ENCODE measurements around the gene WRNIP1.

The WRNIP1 gene

DNA sequence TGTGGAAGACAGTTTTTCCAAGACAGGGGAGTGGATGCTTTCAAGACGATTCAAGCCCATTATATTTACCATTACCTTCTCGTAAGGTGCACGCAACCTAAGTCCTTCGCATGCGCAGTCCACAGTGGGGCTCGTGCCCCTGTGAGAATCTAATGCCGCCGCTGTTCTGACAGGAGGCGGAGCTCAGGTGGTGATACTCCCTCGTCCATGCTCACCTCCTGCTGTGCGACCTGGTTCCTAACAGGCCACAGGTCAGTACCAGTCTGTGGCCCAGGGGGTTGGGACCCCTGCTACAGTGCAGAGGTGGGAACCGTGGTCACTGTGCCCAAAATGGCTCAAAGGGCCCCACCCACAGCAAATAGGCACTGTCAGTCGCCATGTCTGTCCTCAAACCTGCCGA, 39.8 kb downstream of the WRNIP1 start:
- Histone ChIP-seq H3K4me3 (ENCODE audit: low read depth, low read length) (no peak overlapping the region), H3K36me3 (ENCODE audit: control insufficient read depth, insufficient read depth, low read length) (no peaks in the 10 kb centered on the region), H3K9ac (ENCODE audit: low read depth, low read length) (no peak overlapping the region), H3K9me3 (ENCODE audit: control insufficient read depth, insufficient read depth, low read length) (no peaks in the 10 kb centered on the region), H3K27me3 (ENCODE audit: control insufficient read depth, insufficient read depth, low read length) (no peaks in the 10 kb centered on the region), H3K4me1 (ENCODE audit: control insufficient read depth, insufficient read depth, low read length) (no peaks in the 10 kb centered on the region)

DNA sequence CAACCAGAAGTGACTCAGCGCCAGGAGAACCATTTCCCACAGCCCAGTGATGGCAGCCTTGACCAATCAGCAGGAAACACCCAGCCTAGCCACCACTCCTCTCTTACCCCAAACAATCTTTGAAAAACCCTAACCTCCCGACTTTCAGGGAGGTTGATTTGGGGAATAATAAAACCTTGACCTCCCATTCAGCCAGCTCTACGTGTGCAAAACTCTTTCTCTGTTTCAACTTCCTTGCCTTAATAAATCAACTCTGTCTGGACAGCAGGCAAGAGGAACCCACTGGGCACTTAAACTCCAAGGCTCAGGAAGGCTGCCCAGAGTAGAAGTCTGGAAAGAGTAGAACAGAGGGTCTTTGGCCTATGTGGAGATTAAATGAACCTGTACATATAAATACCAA, 41.5 kb downstream of the WRNIP1 start:
- Histone ChIP-seq H3K4me1 (ENCODE audit: control insufficient read depth, insufficient read depth, low read length) (no peaks in the 10 kb centered on the region), H3K9ac (ENCODE audit: low read depth, low read length) (no peak overlapping the region), H3K36me3 (ENCODE audit: control insufficient read depth, insufficient read depth, low read length) (no peaks in the 10 kb centered on the region), H3K27me3 (ENCODE audit: control insufficient read depth, insufficient read depth, low read length) (no peaks in the 10 kb centered on the region), H3K4me3 (ENCODE audit: low read depth, low read length) (no peak overlapping the region), H3K9me3 (ENCODE audit: control insufficient read depth, insufficient read depth, low read length) (no peaks in the 10 kb centered on the region)

DNA sequence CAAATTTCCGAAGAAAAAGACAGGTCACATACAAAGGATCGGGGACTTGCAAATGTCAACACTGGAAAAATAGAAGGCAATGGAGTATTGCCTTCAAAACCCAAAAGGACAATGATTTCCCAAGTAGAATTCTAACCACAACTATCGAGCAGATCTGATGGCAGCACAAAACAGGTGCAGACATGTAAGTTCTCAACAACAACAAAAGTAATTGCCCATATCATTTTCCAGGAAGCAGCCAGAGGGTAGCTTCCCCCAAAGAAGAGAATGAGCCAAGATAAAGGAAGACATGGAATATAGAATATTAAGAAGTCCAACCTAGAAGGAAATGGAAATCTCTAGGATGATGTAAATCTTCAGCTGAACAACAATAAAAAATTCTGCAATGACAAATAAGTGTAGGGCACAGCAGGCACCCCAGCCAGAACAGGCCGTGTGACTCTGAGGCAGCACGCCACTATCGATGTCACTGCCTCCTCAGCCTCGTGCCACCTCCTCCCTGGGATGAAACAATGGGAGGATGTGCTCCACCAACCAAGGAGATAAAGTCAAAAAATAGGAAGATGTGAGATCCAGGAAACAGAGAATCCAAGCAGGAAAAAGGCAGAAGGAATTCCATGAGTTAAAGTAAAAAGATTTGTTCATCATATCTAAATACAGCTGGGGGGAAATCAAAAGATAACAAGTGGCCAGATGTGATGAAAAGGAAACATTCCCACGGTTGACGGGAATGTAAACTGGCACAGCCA, 42.3 kb downstream of the WRNIP1 start:
- H3K9me3 ChIP-seq (ENCODE audit: control insufficient read depth, insufficient read depth, low read length), result no peaks in the 10 kb centered on the region
- no peak overlapping the region for H3K4me3 ChIP-seq (ENCODE audit: low read depth, low read length)
- no peaks in the 10 kb centered on the region for H3K27me3 ChIP-seq (ENCODE audit: control insufficient read depth, insufficient read depth, low read length)
- no peaks in the 10 kb centered on the region for H3K4me1 ChIP-seq (ENCODE audit: control insufficient read depth, insufficient read depth, low read length)
- H3K9ac ChIP-seq (ENCODE audit: low read depth, low read length), result no peak overlapping the region
- no peaks in the 10 kb centered on the region for H3K36me3 ChIP-seq (ENCODE audit: control insufficient read depth, insufficient read depth, low read length)

DNA sequence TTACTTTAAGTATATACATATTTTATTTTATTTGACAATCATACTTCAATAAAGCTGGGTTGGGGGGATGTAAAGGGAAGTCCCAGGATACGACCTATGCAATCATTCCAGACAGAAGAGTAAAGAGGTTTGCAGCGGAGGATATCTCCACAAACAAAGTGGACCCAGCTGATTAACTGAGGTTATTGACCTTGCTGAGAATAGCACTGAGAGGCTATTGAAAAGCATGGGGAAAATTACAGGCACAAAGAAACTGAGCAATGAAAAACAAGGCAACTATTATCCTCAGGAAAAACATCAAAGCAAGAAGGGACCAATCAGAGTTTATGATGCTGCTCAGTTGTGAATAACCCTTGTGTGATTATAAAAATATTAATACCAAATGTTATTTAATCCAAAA, 43.8 kb downstream of the WRNIP1 start:
- Histone ChIP-seq H3K4me1 (ENCODE audit: control insufficient read depth, insufficient read depth, low read length) (no peaks in the 10 kb centered on the region), H3K36me3 (ENCODE audit: control insufficient read depth, insufficient read depth, low read length) (no peaks in the 10 kb centered on the region), H3K9ac (ENCODE audit: low read depth, low read length) (no peak overlapping the region), H3K9me3 (ENCODE audit: control insufficient read depth, insufficient read depth, low read length) (no peaks in the 10 kb centered on the region), H3K27me3 (ENCODE audit: control insufficient read depth, insufficient read depth, low read length) (no peaks in the 10 kb centered on the region), H3K4me3 (ENCODE audit: low read depth, low read length) (no peak overlapping the region)

DNA sequence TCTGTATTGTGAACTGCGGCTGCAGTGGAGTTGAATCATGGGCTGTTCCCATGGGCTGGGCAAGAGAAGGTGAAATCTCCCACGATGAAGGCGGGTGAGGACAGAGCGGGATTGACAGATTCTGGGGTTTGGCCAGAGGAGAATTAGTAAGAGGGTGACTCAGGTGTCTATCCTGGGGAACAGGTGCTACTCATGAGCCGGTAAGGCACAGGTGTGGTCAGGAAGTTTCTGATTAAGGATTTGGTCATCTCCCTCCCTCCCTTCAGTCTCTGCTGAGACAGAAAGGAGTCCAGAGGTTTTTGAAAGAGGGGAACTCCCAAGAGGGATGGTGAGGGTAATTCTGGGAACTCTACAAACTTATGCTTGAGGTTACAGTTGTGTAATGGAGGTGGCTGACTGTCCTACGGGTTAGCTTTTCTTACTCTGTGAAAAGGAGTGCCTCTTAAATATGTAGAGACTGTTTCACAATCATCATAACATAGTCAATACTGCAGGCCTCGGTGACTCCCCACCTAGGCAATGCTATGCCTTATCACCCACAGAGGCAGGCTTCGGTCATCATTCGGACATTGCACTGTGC, 45.0 kb downstream of the WRNIP1 start:
- no peaks in the 10 kb centered on the region for H3K27me3 ChIP-seq (ENCODE audit: control insufficient read depth, insufficient read depth, low read length)
- H3K9ac ChIP-seq (ENCODE audit: low read depth, low read length), result no peak overlapping the region
- no peaks in the 10 kb centered on the region for H3K36me3 ChIP-seq (ENCODE audit: control insufficient read depth, insufficient read depth, low read length)
- no peaks in the 10 kb centered on the region for H3K4me1 ChIP-seq (ENCODE audit: control insufficient read depth, insufficient read depth, low read length)
- no peaks in the 10 kb centered on the region for H3K9me3 ChIP-seq (ENCODE audit: control insufficient read depth, insufficient read depth, low read length)
- H3K4me3 ChIP-seq (ENCODE audit: low read depth, low read length), result no peak overlapping the region

DNA sequence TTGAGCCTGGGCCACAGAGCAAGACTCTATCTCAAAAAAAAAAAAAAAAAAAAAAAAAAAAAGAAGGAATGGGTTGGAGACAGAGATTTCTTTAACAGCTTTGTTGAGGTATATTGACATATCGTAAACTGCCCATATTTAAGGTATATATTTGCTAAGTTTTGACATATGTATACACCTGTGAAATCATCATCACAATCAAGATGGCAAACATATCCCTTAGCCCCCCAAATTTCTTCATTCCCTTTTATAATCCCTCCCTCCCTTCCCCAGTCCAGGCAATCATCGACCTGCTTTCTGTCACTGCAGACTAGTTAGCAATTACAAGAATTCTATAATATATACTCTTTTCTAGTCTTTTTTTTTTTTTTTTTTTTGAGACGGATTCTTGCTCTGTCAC, 47.5 kb downstream of the WRNIP1 start:
- H3K4me1 ChIP-seq (ENCODE audit: control insufficient read depth, insufficient read depth, low read length), result no peaks in the 10 kb centered on the region

DNA sequence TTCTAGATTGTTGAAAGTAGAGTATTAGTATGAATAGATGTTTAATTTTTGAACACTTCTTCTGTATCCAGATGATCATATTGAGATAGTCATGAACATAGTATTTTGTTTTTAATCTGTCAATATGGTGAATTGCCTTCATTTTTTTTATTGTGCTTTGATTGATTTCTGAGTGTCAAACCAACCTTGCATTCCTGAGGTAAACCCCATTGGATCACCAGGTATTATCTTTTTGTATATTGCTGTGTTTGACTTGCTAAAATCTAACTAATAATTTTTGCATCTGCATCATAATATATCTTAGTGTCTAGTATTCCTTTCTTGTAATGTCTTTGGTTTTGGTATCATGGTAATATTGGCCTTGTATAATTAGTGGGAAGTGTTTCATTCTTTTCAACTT, 51.0 kb downstream of the WRNIP1 start:
- H3K4me1 ChIP-seq (ENCODE audit: control insufficient read depth, insufficient read depth, low read length), result no peaks in the 10 kb centered on the region

More for the DNA sequence above, 47.5 kb downstream of the WRNIP1 start:
- H3K9me3 ChIP-seq (ENCODE audit: control insufficient read depth, insufficient read depth, low read length), result peaks cover 4% of the 10 kb centered on the region
- H3K9ac ChIP-seq (ENCODE audit: low read depth, low read length), result no peak overlapping the region
- no peaks in the 10 kb centered on the region for H3K27me3 ChIP-seq (ENCODE audit: control insufficient read depth, insufficient read depth, low read length)
- H3K36me3 ChIP-seq (ENCODE audit: control insufficient read depth, insufficient read depth, low read length), result no peaks in the 10 kb centered on the region
- no peak overlapping the region for H3K4me3 ChIP-seq (ENCODE audit: low read depth, low read length)

DNA sequence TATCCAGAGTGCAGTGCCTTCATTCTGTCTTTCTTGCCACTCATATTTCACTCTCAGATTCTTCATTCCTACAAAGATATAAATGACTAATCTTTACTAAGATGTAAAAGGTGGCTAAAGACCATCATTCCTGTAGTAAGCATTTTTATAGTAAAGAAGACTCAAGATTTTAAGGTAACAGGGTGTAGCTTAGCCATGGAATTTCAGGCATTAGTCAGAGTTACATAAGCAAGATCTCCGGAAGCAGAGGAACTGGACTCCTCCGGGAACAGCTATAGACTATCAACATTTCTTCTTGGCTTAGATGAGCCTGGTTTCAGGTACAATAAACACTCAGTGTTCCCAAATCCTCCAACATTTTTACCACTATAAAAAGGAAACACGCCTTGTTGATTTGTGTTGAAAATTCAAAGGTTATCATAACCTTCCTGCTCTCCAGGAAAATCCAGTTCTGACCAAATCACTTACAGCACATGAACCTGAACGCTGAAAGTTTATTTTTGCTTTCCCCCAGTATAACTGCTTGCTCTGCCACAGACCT, 52.8 kb downstream of the WRNIP1 start:
- Histone ChIP-seq H3K4me3 (ENCODE audit: low read depth, low read length) (no peak overlapping the region), H3K4me1 (ENCODE audit: control insufficient read depth, insufficient read depth, low read length) (no peaks in the 10 kb centered on the region), H3K36me3 (ENCODE audit: control insufficient read depth, insufficient read depth, low read length) (no peaks in the 10 kb centered on the region), H3K27me3 (ENCODE audit: control insufficient read depth, insufficient read depth, low read length) (no peaks in the 10 kb centered on the region), H3K9ac (ENCODE audit: low read depth, low read length) (no peak overlapping the region), H3K9me3 (ENCODE audit: control insufficient read depth, insufficient read depth, low read length) (peaks cover 4% of the 10 kb centered on the region)

More for the DNA sequence above, 51.0 kb downstream of the WRNIP1 start:
- no peaks in the 10 kb centered on the region for H3K27me3 ChIP-seq (ENCODE audit: control insufficient read depth, insufficient read depth, low read length)
- peaks cover 4% of the 10 kb centered on the region for H3K9me3 ChIP-seq (ENCODE audit: control insufficient read depth, insufficient read depth, low read length)
- H3K4me3 ChIP-seq (ENCODE audit: low read depth, low read length), result no peak overlapping the region
- H3K36me3 ChIP-seq (ENCODE audit: control insufficient read depth, insufficient read depth, low read length), result no peaks in the 10 kb centered on the region
- no peak overlapping the region for H3K9ac ChIP-seq (ENCODE audit: low read depth, low read length)

DNA sequence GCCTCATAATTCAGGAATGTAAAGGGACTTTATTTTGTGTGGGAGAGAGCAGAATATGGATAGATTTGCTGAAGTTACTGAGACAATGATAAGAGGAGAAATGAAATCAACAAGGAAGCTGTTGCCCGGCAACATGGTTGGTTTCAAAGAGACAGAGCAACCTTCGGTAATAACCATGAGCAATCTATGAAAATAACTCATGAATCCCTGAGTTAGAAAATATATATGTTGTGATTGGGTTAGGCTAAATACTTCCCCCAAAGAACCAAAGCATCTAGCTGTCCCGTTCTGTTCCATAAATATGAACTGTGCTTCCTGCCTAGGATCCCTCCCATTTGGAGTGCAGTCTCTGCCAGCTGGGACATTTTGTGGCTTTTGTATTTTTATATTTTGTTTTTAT, 53.4 kb downstream of the WRNIP1 start:
- no peak overlapping the region for H3K4me3 ChIP-seq (ENCODE audit: low read depth, low read length)
- no peaks in the 10 kb centered on the region for H3K4me1 ChIP-seq (ENCODE audit: control insufficient read depth, insufficient read depth, low read length)
- no peak overlapping the region for H3K9ac ChIP-seq (ENCODE audit: low read depth, low read length)
- H3K27me3 ChIP-seq (ENCODE audit: control insufficient read depth, insufficient read depth, low read length), result no peaks in the 10 kb centered on the region
- H3K36me3 ChIP-seq (ENCODE audit: control insufficient read depth, insufficient read depth, low read length), result no peaks in the 10 kb centered on the region
- H3K9me3 ChIP-seq (ENCODE audit: control insufficient read depth, insufficient read depth, low read length), result peaks cover 4% of the 10 kb centered on the region

DNA sequence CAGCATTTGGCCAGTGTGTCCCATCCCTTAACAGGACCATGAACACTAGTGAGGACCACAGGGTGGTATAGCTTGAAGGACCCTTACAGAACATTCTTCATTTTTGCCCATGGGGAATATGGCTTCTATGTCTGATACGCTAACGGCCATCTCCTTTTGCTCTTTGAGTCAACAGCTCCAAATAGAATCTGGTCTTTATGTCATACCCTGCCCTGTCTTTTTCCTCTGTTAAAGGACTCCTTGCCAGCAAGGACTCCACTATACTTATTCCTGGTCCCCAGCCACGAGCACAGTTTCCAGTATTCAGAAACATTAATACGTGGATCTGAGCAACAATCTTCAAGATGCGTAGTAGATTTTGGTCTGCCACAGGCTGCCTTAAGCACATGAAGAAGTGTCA, 53.9 kb downstream of the WRNIP1 start:
- no peak overlapping the region for H3K9ac ChIP-seq (ENCODE audit: low read depth, low read length)
- no peaks in the 10 kb centered on the region for H3K27me3 ChIP-seq (ENCODE audit: control insufficient read depth, insufficient read depth, low read length)
- H3K4me3 ChIP-seq (ENCODE audit: low read depth, low read length), result no peak overlapping the region
- H3K36me3 ChIP-seq (ENCODE audit: control insufficient read depth, insufficient read depth, low read length), result no peaks in the 10 kb centered on the region
- no peaks in the 10 kb centered on the region for H3K4me1 ChIP-seq (ENCODE audit: control insufficient read depth, insufficient read depth, low read length)
- H3K9me3 ChIP-seq (ENCODE audit: control insufficient read depth, insufficient read depth, low read length), result peaks cover 4% of the 10 kb centered on the region

DNA sequence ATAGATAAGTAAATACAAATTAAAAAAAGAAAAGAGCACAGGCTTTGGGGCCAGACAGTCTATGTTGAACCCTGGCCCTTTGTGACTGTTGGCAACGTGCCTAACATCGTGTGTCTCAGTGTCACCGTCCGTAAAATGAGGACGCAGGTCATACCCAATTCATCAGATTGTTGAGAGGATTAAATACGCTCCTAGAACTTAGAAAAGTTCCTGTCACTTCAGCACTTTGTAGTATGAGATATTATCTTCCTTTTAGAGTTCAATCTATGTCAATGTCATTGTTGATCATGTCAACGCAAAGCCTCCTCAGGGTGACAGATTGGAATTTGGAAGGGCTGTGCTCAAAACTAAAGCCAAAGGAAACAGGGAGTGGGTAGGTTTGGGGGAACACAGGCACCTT, 54.8 kb downstream of the WRNIP1 start:
- Histone ChIP-seq H3K4me3 (ENCODE audit: low read depth, low read length) (no peak overlapping the region), H3K36me3 (ENCODE audit: control insufficient read depth, insufficient read depth, low read length) (no peaks in the 10 kb centered on the region), H3K27me3 (ENCODE audit: control insufficient read depth, insufficient read depth, low read length) (no peaks in the 10 kb centered on the region), H3K9ac (ENCODE audit: low read depth, low read length) (no peak overlapping the region), H3K4me1 (ENCODE audit: control insufficient read depth, insufficient read depth, low read length) (no peaks in the 10 kb centered on the region), H3K9me3 (ENCODE audit: control insufficient read depth, insufficient read depth, low read length) (peaks cover 4% of the 10 kb centered on the region)

DNA sequence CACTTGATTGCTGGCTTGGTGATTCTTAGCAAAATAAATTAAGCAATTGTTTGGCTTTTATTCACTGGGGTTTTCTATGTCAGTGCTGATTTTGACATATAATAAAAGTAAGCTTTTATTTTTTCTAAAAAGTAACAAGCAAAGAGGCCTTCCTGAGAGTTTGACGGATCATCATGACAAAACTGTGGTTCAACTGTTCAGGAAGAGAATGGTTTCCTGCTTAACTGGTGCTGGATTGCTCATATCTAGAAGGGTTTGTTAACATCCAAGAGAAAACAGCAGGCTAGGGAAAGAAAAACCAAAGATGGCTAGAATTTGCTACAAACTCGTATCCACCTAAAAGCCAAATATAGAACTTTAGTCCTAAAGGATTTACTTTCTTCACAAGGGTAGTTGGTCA, 55.2 kb downstream of the WRNIP1 start:
- H3K36me3 ChIP-seq (ENCODE audit: control insufficient read depth, insufficient read depth, low read length), result no peaks in the 10 kb centered on the region
- H3K4me3 ChIP-seq (ENCODE audit: low read depth, low read length), result no peak overlapping the region
- no peaks in the 10 kb centered on the region for H3K27me3 ChIP-seq (ENCODE audit: control insufficient read depth, insufficient read depth, low read length)
- no peaks in the 10 kb centered on the region for H3K4me1 ChIP-seq (ENCODE audit: control insufficient read depth, insufficient read depth, low read length)
- H3K9me3 ChIP-seq (ENCODE audit: control insufficient read depth, insufficient read depth, low read length), result peaks cover 4% of the 10 kb centered on the region
- H3K9ac ChIP-seq (ENCODE audit: low read depth, low read length), result no peak overlapping the region

Measured in iPS-15b (cell line).